HTERT RPE-1 (cell line): ENCODE results near the gene MPDU1.

ENCODE experiments used
- in situ Hi-C: fragments of 300-500 bp; cut with MboI; formaldehyde crosslinking; loops from 4 replicates; pipeline ENCODE4 v1.14.3; 2020; ENCODE audit warnings: low sequenced_read_pairs

MPDU1 gene

DNA sequence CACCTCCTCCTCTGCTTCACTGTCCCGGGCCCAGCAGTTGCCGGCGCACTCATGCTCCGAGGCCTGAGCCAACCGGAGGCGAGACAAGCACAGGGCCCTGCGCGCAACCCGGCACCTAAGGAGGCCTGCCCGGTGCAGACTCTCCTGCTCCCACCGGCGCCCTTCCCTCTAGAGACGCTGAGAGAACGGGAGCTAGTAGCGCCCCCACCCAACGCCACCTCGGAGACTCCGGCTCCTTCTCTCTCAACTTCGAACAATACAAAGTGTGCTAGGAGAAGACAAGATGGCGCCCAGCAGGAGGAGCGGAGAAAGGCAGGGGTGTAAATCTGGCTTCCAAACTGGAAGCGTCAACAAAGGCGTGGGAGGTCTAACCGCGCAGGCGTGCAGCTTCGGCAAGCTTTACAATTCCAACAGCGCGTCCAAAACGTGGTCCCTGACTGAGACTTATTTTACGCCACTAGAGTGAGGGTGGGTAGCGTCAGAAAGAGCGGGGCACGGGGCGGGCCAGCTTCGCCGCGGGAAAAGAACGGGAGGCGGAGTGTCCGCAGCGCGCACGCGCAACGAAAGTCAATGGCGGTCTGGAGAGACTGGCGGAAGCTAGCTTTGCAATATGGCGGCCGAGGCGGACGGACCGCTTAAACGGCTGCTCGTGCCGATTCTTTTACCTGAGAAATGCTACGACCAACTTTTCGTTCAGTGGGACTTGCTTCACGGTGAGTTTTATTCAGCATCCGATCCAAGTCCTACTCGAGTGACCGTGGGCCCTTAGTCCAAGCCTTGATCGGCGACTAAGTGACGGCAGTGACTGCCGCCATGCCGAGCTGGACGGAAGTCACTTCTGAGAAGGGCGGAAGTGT, at the start of gene MPDU1:
TSS of gene MPDU1 (plus strand) at position 600 of the 857 bp plus-strand sequence. CDS start at position 611, 11 bp downstream.
- in situ Hi-C loops: no loop called here

DNA sequence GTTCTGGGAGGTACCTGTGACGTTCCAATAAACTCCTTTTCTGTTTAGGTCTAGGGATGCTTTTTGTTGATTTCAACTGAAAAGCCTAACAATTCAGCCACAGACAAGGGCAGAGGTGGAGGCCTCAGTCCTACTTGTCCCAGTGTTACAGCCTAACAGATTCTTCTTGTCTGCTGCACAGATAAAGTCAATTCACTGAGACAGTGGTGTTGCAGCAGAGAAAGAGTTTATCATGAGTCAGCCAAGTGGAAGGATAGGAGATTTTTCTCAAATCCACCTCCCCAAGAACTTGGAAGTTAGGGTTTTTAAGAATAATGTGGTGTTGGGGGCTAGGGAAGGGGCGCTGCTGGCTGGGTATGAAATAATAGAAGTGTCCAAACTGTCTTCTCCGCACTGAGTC, 45.6 kb upstream of the MPDU1 start:
- in situ Hi-C loops: no loop called here

DNA sequence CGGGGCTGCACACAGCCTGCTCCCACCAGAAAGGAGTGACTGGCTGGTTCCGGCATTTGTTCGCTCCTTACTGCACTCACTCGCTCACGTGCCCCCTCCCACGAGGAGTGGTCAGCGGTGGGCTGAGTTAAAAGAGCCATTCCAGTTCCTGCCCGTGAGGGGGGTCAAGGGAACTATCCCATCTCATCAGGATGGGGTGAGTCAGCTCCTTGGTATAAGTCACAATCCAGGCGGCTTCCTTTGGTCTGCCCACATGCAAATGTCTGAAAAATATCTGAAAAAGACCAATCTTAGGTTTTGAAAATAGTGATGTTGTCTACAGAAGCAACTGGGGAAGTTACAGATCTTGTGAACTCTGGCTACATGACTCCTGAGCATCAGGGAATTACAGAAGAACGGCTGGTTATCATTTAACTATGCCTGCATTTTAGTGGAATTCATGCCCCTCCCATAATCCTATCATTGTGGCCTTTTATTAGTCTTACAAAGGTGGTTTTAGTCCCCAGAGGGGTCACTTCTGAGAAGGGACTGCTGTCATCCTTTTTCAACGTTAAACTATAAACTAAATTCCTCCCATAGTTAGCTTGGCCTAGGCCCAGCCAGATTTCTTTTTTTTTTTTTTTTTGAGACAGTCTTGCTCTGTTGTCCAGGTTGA, 44.6 kb upstream of the MPDU1 start:
- in situ Hi-C loops: no loop called here

DNA sequence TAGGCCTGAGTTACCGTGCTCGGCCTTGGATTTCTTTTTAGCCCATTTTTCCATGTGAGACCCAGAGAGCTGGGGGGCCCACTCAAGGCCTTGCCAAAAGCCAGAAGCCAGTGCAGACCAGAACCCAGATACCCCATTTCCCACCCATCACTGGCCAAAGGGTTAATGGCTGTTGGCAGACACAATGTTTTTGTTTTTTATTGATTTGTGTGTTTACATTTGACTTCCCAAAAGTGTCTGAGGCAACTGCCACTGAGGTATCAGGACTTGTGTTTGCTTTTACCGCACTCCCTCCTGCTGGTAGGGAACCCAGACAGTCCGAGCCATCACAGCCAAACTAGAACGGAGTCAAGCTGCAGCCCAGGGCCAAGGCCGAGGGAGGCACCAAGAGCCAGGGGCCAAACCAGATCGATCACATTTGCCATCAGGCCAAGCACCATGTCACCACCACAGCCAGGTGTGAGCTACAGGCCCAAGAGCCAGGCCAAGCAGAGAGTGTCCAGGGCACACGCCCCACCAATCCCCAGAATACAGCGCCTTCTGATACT, 42.5 kb upstream of the MPDU1 start:
- in situ Hi-C loops: no loop called here

DNA sequence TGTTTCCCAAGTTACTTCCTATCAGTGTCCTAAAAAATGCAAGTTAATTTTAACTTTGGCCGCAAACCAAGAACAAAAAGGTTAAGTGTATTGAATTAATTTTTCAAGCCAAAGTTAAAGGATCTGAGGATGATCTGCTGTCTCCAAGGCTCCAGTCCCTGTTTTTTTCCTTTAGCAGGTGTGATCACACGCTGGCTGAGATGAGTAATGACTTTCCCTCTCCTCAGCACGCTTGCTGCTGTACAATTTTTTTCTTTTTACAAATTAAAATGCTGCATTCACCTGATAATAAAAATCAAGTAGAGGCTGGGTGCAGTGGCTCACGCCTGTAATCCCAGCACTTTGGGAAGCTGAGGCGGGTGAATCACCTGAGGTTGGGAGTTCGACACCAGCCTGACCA, 38.7 kb upstream of the MPDU1 start:
- in situ Hi-C loops: no loop called here

DNA sequence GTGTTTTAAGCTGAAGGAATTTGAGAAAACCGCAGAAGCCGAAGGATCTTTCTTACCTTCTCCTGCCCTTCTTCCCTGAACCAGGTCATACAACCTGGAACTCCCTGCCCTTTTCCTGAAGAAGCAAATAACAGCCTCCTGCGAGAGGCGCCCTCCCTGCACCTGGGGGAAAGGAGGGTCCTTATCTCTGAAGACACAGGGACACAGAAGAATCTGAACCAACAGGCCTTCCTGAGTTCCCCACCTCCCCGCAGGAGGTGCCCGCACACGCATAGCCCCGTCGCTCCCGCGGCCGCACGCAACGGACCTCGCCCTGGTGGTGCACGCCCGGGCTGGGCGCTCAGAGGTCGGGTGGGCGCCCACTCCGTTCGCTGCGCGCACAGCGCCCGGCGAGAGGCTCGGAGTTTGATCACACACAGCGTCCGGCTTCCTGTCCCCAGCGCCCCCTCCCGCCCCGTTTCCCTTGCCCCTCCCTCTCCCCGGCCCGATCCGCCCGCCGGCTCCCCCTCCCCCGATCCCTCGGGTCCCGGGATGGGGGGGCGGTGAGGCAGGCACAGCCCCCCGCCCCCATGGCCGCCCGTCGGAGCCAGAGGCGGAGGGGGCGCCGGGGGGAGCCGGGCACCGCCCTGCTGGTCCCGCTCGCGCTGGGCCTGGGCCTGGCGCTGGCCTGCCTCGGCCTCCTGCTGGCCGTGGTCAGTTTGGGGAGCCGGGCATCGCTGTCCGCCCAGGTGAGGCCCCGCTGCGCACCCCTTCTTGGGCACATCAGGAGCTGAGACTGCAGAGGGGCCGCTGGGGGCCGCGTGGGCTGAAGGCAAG, 34.9 kb upstream of the MPDU1 start, which contains the start of gene TNFSF12:
TSS of gene TNFSF12 (plus strand) at position 474 of the 816 bp plus-strand sequence. CDS start at position 570, 96 bp downstream.
- in situ Hi-C loops: no loop called here

DNA sequence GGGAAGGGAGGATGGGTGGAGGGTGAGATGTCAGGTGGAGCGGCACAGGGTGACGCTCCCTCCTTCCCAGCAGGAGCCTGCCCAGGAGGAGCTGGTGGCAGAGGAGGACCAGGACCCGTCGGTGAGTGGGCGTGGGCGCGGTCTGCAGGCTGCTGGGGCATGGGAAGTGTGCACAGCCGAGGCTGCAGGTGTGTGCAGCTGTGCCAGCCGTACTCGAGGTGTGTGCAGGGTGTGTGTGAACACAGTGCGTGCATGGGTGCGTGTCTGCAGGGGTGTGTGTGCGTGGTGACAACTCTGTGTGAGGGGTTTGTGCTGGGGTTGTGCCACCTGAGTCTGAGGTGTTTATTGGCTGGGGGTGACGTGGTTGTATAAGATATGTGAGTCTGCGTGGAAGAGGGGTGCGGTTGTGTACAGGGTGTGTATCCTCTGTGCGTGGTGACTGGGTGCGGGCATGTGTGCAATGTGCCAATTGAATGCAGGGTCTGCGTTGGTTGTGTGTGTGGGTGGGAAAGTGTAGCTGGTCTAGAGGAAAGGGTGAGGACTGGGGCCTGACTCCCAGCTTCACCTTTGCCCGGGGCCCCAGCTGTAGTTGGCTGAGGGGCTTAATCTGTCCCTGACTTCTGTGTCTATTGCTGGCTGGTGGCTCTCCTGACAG, 34.1 kb upstream of the MPDU1 start:
- in situ Hi-C loops: no loop called here

DNA sequence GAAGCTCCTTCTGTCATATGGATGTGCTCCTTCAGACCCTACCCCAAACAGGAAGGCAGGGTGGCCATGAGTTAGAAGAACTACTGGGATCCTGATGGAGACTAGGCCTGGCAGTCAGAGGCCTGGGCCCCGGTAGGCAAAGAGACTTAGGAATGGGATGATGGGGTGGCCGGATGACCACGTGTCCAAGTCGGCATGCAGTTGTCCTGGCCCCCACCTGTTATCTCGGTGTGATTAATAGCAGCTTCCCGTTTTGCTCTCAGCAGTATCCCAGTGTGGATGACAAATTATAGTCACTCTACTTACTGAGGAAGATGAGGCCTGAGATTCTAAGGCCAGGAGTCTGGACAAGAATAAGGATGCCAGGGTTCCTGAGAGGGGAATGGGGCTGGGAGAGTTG, 33.3 kb upstream of the MPDU1 start:
- in situ Hi-C loops: no loop called here

DNA sequence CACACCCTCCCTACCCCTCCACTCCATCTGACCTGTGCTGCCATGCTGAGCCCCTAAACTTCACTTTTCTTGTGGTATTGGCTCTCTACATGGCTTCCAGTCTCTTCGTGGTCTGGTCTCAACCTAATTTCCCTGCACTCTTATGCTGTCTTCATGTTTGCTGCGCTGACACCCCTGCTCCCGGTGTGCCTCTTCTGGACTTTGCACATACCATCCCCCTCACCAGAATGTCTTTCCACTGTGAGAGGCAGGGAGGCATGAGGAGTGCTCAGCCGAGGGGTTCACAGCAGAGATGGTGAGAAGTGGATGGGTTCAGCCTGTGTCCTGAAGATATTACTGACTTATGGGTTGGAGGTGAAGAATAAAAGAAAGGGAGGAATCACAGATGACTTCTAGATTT, 32.3 kb upstream of the MPDU1 start:
- in situ Hi-C loops: no loop called here

DNA sequence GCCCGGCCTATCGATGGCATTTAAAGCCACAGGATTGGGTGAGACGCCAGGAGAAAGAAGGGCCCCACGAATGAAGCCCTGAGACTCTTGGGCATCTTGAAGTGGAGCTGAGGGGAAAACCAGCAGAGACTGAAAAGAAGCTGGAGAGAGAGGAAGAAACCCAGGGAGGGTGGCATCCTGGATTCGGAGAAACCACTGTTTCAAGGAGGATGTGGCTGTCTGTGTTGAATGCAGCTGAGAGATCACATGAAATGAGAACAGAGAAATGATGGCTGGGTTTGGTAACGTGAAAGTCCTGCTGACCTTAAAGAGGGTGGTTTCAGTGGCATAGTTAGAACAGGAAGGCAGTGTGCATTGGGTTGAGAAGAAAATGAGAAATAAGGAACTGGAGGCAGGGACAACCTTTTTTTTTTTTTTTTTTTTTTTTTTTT, 31.0 kb upstream of the MPDU1 start:
- in situ Hi-C loops: no loop called here

DNA sequence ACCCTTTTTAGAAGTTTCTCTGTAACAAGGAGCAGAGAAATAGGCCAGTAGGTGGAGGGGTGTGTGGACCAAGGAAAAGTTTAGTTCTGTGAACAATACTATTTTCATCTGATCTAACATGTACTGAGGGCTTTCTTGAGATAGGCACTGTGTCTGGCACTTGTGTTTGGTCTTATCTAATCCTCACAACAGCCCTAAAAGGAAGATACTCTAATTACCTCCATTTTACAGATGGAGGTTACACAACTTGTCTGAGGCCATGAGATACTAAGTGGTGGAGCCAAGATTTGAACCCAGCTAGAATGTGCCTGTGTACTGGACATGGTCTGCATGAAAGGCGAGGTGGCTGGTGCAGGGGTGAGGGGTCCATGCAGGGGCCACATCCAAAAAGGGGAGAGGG, 30.3 kb upstream of the MPDU1 start:
- in situ Hi-C loops: no loop called here

DNA sequence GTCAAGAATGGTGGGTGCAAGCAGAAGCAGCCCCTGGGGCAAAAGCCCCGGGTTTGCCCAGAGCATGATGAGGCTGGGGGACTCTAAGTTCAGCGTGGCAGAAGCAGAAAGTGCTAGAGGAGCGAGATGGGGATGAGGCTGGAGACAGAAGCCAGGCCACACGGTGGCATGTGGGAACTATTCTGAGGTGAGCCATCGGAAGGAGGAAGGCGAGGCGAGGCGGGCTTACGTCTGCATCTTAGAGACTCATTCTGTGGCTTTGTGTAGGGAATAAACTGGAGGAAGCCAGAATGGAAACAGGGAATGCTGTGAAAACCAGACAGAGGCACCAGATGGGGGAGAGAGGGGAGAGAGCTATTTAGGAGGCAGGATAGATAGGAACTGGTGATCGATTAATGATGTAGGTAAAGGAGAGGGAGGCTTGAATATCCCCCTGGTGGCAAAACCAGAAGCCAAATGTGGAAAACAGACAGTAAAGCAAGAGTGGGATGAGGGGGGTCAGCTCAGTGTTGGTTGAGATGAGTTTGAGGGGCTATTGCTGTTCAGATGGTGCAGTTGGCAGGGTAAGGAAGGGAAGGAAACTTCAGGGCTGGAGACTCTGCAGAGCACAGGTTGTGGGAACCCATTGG, 28.2 kb upstream of the MPDU1 start:
- in situ Hi-C loops: no loop called here

DNA sequence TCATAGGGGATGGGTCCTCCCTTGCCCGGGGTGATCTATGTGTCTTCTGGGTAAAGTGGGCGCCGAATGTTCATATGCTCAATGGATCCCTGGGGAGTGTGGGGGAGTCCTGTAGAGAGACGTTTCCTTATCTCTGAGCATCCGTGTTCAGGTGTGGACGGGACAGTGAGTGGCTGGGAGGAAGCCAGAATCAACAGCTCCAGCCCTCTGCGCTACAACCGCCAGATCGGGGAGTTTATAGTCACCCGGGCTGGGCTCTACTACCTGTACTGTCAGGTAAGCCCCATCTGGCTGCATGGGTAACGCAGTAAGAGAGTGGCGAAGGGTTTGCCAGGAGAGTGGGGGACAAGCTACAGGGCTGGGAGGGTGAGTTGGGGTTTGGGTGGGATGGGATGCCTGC, 27.0 kb upstream of the MPDU1 start:
- in situ Hi-C loops: no loop called here

DNA sequence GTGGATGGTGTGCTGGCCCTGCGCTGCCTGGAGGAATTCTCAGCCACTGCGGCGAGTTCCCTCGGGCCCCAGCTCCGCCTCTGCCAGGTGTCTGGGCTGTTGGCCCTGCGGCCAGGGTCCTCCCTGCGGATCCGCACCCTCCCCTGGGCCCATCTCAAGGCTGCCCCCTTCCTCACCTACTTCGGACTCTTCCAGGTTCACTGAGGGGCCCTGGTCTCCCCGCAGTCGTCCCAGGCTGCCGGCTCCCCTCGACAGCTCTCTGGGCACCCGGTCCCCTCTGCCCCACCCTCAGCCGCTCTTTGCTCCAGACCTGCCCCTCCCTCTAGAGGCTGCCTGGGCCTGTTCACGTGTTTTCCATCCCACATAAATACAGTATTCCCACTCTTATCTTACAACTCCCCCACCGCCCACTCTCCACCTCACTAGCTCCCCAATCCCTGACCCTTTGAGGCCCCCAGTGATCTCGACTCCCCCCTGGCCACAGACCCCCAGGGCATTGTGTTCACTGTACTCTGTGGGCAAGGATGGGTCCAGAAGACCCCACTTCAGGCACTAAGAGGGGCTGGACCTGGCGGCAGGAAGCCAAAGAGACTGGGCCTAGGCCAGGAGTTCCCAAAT, 26.4 kb upstream of the MPDU1 start:
- in situ Hi-C loops: no loop called here

DNA sequence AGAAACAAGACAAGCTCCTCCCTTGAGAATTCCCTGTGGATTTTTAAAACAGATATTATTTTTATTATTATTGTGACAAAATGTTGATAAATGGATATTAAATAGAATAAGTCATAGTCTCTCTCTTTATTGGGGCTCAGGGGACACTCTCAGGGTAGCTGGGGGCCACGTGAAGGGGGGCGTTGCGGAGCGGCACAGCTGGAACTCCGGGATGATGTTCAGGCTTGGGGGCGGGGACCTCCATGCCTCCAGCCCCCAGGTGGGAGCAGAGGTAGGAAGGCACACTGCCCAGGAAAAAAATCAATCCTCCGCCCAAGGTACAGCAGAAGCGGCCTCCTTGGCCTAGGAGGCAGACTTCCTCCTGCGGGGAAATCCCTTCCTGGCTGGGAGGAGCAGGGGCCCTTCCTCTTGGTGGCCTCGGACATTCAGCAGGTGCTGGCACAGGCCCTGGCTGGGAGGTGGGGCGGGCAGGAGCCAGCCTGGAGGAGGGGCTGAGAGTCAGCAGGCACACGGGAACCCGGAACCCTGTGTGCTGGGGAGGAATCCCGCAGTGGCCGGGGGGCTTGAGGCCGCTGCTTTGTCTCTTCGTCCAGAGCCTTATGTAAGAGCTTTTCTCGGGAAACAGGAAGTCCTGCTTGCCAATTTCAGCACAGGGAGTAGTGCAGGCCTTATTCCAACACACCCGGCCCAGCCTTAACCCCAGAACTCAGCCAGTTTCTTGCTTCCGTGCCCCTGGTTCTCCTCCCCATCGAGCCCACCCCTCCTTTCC, 25.7 kb upstream of the MPDU1 start:
- in situ Hi-C loops: no loop called here

DNA sequence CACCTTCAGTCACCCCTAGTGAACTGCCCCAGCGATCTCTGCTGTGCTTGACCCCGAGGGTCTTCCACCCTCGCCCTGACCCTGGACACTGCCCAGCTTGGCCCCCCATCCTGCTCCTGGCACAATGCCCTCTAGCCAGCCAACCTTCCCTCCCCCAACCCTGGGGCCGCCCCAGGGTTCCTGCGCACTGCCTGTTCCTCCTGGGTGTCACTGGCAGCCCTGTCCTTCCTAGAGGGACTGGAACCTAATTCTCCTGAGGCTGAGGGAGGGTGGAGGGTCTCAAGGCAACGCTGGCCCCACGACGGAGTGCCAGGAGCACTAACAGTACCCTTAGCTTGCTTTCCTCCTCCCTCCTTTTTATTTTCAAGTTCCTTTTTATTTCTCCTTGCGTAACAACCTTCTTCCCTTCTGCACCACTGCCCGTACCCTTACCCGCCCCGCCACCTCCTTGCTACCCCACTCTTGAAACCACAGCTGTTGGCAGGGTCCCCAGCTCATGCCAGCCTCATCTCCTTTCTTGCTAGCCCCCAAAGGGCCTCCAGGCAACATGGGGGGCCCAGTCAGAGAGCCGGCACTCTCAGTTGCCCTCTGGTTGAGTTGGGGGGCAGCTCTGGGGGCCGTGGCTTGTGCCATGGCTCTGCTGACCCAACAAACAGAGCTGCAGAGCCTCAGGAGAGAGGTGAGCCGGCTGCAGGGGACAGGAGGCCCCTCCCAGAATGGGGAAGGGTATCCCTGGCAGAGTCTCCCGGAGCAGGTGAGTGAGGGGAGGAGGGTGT, 24.9 kb upstream of the MPDU1 start, which contains the start of gene TNFSF13:
TSS of gene TNFSF13 (plus strand) at position 207 of the 776 bp plus-strand sequence. CDS start at position 497, 290 bp downstream.
- in situ Hi-C loops: no loop called here

DNA sequence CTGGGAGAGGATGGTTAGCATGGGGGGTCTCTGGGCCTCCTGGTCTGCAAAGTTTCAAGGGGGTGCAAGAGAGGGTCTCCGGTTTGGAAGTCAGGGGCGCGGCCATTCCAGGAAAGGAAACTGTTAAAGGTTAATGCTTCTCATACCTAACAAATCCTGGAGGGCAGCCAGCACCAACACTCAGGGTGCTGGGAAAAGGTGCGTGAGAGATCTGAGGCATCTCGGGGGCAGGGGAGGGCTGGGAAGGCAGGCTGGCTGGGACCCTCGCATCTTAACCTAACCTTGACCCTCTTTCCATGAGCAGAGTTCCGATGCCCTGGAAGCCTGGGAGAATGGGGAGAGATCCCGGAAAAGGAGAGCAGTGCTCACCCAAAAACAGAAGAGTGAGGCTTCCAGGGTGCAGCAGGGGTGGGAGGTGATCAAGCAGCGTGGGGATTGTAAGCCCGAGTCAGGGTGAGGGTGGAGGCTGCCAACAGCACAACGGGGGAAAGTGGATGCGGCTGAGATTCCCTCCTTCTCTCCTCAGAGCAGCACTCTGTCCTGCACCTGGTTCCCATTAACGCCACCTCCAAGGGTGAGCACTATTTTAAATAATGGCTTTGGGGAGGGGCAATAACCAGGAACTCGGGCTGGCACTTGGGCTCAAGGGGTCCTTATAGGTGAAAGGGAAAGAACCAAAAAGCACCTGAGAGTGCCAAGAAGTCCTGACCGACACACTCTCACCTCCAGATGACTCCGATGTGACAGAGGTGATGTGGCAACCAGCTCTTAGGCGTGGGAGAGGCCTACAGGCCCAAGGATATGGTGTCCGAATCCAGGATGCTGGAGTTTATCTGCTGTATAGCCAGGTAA, 24.1 kb upstream of the MPDU1 start:
- in situ Hi-C loops: no loop called here
